ENCODE data around the gene DTD1.

The DTD1 gene

GRCh38 chr20:18662279-18663040 lies 74.6 kb downstream of the DTD1 start:
- DNase-seq (ENCODE audit: low read depth in 2 of 2) = no peak

- no peak for DNase-seq (ENCODE audit: low read depth in 2 of 2)
These were observed 76.1 kb downstream of the DTD1 start for GRCh38 chr20:18663932-18664331.

- no peak for DNase-seq (ENCODE audit: low read depth in 2 of 2)
These were observed 77.3 kb downstream of the DTD1 start for GRCh38 chr20:18665135-18665534.

GRCh38 chr20:18666803-18667415 lies 79.1 kb downstream of the DTD1 start:
- no peak for DNase-seq (ENCODE audit: low read depth in 2 of 2)

- DNase-seq (ENCODE audit: low read depth in 2 of 2) = no peak
These were observed 81.6 kb downstream of the DTD1 start for GRCh38 chr20:18669241-18670019.

GRCh38 chr20:18671203-18671710 lies 83.4 kb downstream of the DTD1 start:
- DNase-seq (ENCODE audit: low read depth in 2 of 2) = no peak

GRCh38 chr20:18672834-18673233 lies 85.0 kb downstream of the DTD1 start:
- no peak for DNase-seq (ENCODE audit: low read depth in 2 of 2)

GRCh38 chr20:18676396-18676795 lies 88.5 kb downstream of the DTD1 start:
- DNase-seq (ENCODE audit: low read depth in 2 of 2) = no peak

- DNase-seq (ENCODE audit: low read depth in 2 of 2) = no peak
These were observed 89.3 kb downstream of the DTD1 start for GRCh38 chr20:18677126-18677525.

- DNase-seq (ENCODE audit: low read depth in 2 of 2) = no peak
These were observed 90.9 kb downstream of the DTD1 start for GRCh38 chr20:18678549-18679419.

GRCh38 chr20:18683839-18684238 lies 96.0 kb downstream of the DTD1 start:
- no peak for DNase-seq (ENCODE audit: low read depth in 2 of 2)

GRCh38 chr20:18684775-18685174 lies 96.9 kb downstream of the DTD1 start:
- no peak for DNase-seq (ENCODE audit: low read depth in 2 of 2)

GRCh38 chr20:18685406-18685805 lies 97.6 kb downstream of the DTD1 start:
- no peak for DNase-seq (ENCODE audit: low read depth in 2 of 2)

- no peak for DNase-seq (ENCODE audit: low read depth in 2 of 2)
These were observed 98.8 kb downstream of the DTD1 start for GRCh38 chr20:18686696-18687095.

- DNase-seq (ENCODE audit: low read depth in 2 of 2) = no peak
These were observed 100.8 kb downstream of the DTD1 start for GRCh38 chr20:18688676-18689075.

- no peak for DNase-seq (ENCODE audit: low read depth in 2 of 2)
These were observed 101.7 kb downstream of the DTD1 start for GRCh38 chr20:18689557-18689956.

- no peak for DNase-seq (ENCODE audit: low read depth in 2 of 2)
These were observed 104.6 kb downstream of the DTD1 start for GRCh38 chr20:18692447-18692846.

GRCh38 chr20:18694071-18694470 lies 106.2 kb downstream of the DTD1 start:
- no peak for DNase-seq (ENCODE audit: low read depth in 2 of 2)

GRCh38 chr20:18695175-18695574 lies 107.3 kb downstream of the DTD1 start:
- DNase-seq (ENCODE audit: low read depth in 2 of 2) = no peak

GRCh38 chr20:18698735-18699380 lies 111.0 kb downstream of the DTD1 start:
- no peak for DNase-seq (ENCODE audit: low read depth in 2 of 2)

- no peak for DNase-seq (ENCODE audit: low read depth in 2 of 2)
These were observed 114.1 kb downstream of the DTD1 start for GRCh38 chr20:18701969-18702368.

Measured in stimulated activated CD4-positive, alpha-beta T cell treated with anti-CD3 and anti-CD28 coated beads, Interleukin-15, amount 100 ng/mL, for 48 hours (primary cell).